GM08714 (cell line): ENCODE results near the gene VMP1.
"Not testable (repeated sequence)": the region's sequence is repeated elsewhere in the genome, so short reads cannot be mapped to it uniquely, and the experiment has no call there.

Source experiments
- H3K4me3 ChIP-seq: fragments of 200-500 bp; sonication (Bioruptor generic); 2 replicates; pipeline ENCODE4 v1.5.1; 2014; ENCODE audit warnings: mild to moderate bottlenecking, low read length, inconsistent platforms
- ZNF274 ChIP-seq: IDR thresholded peaks from 2 replicates; pipeline ENCODE4 v1.6.1; 2012; ENCODE audit warnings: mild to moderate bottlenecking, low read depth, low read length

Gene VMP1

DNA sequence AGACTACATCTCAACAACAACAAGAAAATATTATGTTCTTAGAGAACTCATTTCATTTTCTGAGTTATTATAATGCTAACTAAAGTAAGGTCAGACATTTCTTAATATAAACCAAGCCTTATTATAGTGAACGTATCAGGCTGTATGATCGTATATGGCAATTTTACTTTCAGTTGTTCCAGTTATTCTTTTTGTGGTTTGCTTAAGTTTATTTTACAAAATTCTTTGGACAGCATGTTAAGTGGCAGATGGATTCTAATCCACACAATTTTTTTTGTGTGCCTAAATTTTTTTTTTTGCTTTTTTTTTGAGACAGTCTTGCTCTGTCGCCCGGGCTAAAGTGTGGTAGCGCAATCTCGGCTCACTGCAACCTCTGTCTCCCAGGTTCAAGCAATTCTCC, 59.0 kb downstream of the VMP1 start:
- no peak overlapping the region for H3K4me3 ChIP-seq
- no peak for TF ChIP-seq ZNF274

DNA sequence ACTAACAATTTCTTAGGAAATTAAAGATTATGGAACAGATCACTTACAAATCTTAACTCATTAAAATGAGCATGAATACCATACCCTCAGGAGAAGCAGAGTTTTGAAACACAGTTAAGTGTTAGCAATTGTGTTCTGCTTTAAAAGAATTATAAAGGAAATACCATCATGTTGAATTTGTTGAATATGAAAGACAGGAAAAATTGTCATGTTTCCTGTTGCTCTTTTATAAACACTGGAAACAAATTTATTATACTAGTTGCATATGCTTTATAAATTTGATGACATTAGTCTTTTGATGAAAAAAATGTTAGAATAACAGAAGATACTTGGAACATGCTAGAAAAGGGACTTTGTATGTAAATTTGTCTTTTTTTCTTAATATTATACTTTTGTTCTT, 59.7 kb downstream of the VMP1 start:
- no peak overlapping the region for H3K4me3 ChIP-seq
- no peak for TF ChIP-seq ZNF274

DNA sequence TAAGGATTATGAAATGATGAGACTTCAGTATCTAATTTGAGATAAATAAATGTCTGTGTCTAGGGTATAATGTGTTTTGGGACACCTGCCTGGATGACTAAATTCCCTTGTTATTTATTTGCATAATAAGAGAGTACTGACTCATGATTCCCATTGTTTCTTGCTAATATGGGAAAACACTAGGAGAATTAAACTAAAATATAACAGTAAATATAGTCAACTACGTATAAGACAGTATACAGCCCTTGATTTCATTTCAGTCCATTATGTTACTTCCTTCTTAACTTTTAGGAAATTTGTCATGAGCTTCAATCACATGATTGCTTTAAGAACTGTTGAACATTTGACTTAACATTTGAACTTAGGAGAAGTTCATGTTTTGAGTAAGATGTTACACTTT, 62.4 kb downstream of the VMP1 start:
- no peak overlapping the region for H3K4me3 ChIP-seq
- TF ChIP-seq ZNF274: no peak

DNA sequence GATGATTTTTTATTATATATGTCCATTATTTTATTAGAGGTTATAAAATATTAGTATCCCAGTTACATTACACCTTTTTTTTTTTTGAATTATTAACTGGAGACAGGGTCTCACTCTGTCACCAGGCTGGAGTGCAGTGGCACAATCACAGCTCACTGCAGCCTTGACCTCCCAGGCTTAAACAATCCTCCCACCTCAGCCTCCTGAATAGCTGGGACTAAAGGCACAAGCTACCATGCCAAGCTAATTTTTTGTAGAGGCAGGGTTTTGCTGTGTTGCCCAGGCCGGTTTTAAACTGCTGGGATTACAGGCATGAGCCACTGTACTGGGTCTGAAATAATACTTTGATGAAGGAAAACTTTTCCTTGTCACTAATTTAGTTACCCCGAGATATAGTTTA, 63.6 kb downstream of the VMP1 start:
- no peak for TF ChIP-seq ZNF274
- no peak overlapping the region for H3K4me3 ChIP-seq

DNA sequence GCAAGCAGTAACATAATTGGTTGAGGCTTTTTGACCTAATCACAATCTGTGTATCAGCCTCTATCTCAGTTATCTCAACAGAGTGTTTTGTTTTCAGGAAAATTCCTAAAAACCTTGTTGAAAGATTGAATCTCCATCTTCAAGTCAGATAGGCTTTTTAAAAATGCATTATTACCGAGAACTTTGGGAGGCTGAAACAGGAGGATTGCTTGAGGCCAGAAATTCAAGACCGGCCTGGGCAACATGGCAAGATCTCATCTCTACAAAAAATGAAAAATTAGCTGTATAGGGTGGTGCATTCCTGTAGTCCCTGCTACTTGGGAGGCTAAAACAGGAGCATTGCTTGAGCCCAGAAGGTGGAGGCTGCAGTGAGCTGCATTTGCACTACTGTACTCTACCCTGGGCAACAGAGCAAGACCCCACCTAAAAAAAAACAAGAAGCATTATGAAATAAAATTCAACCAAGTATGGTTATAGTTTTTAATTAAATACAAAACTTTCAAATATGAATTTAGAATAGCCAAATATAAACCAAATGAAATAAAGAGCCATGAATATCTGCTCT, 68.4 kb downstream of the VMP1 start:
- TF ChIP-seq ZNF274: no peak
- H3K4me3 ChIP-seq: no peak overlapping the region

DNA sequence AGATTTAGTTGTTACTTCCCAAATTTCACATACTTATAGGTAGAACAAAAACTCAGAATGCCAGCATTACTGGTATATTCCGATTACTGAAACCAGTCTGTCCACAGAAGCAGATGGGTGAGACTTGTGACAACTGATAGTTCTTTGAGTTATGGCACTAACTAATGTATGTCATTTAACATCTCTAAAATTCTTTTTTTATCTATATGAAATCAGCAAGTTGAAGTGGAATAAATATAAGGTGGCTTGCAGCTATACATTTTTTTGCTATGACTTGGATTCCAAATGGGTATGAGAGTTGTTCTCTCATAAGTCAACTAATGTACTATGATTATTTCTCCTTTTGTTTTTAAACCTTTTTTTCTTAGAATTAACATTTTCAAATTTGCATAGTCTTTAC, 69.1 kb downstream of the VMP1 start:
- H3K4me3 ChIP-seq: no peak overlapping the region

DNA sequence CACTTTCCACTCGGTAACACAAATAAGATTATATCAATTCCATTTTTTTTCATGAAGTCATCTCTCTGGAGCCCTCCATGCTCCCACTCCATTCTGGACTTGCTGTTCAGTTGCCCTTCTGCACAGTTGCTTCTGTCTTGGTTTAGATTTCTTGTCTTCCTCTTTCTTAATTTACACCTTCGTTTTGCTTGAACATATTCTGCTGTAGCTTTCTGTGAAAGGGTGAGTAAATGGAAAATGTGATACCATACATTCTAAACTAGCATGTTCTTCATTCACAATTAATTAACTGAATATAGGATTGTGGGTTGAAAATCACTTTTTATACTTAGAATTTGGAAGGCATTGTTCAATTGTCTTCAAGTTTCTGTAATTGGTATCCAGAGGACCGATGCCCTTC, 69.6 kb downstream of the VMP1 start:
- no peak for TF ChIP-seq ZNF274
- H3K4me3 ChIP-seq: no peak overlapping the region

More for the DNA sequence above, 69.1 kb downstream of the VMP1 start:
- TF ChIP-seq ZNF274: no peak

DNA sequence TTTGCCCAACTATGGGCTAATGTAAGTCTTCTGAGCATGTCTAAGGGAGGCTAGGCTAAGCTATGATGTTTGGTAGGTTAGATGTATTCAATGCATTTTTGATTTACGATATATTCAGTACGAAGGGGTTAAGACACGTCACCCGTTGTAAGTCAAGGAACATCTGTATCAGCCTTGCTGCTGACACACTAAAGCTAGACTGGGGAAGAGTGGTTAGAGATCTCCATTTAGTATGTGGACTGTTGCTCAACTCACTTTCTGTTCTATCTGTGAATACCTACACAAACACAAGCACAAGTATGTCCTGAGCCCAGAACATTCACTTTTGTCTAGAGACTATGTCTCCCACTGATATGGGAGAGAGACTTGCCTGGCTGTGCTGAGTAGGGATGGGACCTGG, 71.5 kb downstream of the VMP1 start:
- no peak overlapping the region for H3K4me3 ChIP-seq
- TF ChIP-seq ZNF274: no peak

DNA sequence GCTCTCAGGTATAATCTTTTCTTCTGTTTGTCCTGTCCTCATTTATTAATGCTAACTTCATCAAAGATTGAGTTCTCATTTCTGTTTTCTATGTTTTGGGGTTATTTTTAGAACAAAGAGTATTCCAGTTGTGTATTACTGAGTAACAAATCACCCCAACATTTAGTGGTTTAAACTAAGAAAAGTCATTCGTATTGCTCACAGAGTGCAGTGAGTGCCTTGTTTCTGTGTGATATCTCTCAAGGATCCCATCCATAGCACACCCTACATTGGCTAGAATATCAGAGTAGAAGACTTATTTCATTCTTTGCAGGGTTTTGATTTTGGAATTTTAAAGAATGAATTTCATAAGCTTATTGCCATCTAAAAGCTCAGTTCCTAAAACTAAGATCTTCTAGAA, 72.1 kb downstream of the VMP1 start:
- H3K4me3 ChIP-seq: no peak overlapping the region
- TF ChIP-seq ZNF274: no peak

DNA sequence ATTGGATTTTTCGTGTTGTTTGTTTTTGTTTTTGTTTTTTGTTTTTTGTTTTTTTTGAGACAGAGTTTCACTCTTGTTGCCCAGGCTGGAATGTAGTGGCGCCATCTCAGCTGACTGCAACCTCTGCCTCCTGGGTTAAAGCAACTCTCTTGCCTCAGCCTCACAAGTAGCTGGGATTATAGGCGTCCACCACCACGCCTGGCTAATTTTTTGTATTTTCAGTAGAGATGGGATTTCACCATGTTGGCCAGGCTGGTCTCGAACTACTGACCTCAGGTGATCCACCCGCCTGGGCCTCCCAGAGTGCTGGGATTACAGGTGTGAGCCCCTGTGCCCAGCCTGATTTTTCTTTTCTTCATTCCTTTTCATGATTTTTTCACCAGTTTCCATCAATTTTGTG, 73.1 kb downstream of the VMP1 start:
- not testable (repeated sequence) for H3K4me3 ChIP-seq

DNA sequence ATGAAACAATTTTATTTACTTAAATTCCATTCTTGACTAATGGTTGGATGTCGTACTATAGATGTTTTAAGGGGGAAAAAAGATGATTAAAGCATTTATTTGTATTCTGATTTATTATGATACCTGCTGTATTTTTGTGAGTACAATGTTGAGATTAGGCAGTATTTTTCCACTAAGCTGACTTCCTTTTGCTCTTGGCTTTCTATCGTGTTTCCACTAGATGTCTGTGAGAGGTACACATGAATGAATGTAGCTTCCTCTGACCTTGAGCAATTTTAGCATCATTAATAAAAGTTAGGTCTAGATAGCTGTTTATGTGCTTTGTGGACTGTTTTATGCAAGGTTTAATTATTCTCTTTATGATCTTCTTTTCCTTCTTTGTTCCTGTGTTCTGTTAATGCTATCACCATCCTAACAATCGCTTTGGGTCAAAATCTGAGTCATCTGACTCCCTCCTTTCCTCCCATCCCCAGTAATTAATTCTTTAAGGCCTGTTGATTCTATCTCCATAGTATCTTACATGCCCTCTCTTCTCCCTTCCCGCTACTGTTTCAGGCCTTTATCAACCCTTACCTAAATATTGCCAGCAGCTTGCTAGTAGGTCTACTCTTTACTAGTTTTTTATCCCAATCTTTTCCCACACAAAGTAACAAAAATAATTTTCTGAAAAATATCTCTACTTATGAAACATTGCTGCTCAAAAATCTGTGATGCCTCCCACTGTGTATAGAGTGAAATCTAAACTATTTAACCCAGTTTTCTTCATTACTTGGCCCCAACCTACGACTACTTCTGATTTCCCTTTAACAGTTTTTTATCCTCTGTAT, 76.0 kb downstream of the VMP1 start:
- no peak for TF ChIP-seq ZNF274
- H3K4me3 ChIP-seq: no peak overlapping the region

DNA sequence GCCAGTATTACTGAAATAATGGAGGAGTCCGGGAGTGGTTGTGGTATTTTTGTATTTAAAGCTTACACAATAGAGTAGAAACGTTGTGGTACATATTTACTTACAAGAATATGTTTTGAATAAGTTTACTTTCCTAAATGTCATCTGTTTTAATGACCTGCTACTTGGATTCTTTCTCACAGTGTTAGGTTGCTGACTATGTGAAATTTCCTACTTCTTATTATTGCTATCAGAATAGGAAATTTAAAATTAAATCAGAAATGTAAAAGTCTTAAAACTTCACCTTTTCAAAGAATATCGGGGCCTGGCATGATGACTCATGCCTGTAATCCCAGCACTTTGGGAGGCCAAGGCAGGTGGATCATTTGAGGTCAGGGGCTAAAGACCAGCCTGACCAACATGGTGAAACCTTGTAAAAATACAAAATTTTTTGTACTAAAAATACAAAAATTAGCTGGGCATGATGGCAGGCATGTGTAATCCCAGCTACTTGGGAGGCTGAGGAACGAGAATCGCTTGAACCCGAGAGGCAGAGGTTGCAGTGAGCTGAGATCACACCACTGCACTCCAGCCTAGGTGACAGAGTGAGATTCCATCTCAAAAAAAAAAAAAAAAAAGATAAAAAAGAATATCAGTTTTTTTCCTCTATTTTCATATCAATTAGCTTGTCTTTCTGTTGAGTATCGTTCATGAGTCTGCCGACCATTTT, 77.8 kb downstream of the VMP1 start:
- H3K4me3 ChIP-seq: no peak overlapping the region
- TF ChIP-seq ZNF274: no peak

DNA sequence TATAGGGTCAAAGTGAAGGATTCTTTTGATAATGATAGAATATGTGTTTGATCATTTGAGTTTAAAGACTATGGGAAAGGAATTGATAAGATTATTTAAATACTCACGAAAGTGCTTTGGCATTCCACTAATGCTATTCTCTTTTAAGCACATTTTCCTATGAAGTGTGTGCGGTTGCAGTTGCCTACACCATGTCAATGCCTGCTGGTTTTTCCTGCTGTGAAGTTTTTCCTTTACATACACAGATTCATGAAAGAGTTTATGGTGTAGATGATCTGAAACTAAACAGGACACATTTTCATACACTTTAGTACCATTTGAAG, 78.7 kb downstream of the VMP1 start:
- peak overlapping the region; percentile 32 for H3K4me3 ChIP-seq

DNA sequence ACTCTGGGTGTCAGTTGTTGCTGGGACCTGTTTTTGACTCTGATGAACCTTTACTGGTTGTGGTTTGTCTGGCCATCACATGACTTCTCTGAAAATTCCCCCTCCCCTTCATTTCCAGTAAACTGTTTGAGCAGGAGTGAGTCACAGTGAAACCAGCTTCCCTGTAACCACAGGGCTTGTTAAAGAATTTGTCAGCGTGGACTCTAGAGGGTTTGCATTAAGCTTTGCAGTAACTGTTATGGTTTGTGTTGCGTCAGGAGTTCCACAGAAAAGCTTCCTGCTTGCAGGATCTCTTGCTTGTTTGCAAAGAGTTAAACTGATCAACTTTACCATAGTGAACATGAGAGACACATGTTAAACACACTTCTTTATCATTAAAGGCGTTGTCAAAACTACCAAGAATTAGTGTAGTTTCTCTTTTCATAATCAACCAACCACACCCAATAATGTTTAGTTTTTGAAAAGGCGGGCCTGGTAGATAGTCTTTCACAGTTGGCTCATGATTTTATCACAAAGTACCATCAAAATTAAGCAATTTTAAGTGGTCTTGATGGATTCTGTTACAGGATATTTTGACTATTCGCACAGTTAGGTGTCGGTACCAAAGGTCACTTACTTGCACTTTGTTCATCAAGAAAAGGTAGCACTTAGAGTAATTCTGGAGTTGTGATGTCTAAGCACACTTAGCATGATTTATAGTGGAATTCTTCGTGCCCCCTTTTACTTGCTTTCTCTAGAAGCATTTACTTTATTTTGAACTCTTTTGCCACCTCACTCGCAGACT, 79.3 kb downstream of the VMP1 start:
- no peak for TF ChIP-seq ZNF274
- H3K4me3 ChIP-seq: peak overlapping the region; percentile 32

More for the DNA sequence above, 78.7 kb downstream of the VMP1 start:
- TF ChIP-seq ZNF274: no peak

DNA sequence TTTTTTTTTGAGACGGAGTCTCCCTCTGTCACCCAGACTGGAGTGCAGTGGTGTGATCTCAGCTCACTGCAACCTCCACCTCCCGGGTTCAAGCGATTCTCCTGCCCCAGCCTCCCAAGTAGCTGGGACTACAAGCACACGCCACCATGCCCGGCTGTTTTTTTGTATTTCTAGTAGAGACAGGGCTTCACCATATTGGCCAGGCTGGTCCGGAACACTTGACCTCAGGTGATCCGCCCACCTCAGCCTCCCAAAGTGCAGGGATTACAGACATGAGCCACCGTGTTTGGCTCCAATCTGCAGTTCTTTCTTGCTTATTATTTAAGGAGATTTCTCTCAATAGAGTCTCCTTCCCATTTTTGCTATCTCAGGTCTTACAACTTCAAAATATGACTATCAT, 82.4 kb downstream of the VMP1 start:
- not testable (repeated sequence) for H3K4me3 ChIP-seq

DNA sequence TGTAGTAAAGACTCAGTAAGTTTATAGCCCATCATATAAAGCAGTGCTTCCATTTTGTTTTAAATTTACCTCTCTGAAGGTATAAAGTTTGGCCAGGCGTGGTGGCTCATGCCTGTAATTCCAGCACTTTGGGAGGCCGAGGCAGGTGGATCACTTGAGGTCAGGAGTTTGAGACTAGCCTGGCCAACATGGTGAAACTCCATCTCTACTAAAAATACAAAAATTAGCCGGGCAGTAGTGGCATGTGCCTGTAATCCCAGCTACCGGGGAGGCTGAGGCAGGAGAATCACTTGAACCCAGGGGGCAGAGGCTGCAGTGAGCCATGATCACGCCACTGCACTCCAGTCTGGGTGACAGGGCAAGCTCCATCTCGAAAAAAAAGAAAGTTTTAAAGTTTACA, 83.0 kb downstream of the VMP1 start:
- H3K4me3 ChIP-seq: not testable (repeated sequence)
